Esophagus muscularis mucosa (tissue), 3 donors: ENCODE measurements around the gene NRXN3.
"Not testable (repeated sequence)": the region's sequence is repeated elsewhere in the genome, so short reads cannot be mapped to it uniquely, and the experiment has no call there.

ENCODE experiments used
- POLR2A ChIP-seq: fragments of 450-650 bp; IDR thresholded peaks from one replicate; pipeline ENCODE4 v1.6.1; 2017; ENCODE audit warnings: antibody characterized with exemption, moderate library complexity, mild to moderate bottlenecking, low read depth
- TF ChIP-seq, protein P1 (sequence below), 3 experiments: fragments of 200-600 bp in 2 of 3; fragments of 450-650 bp in 1 of 3; sonication (generic) in 2 of 3; IDR thresholded peaks; one replicate each; pipeline ENCODE4 v1.5.1; 2017 to 2019; ENCODE audit warnings: antibody characterized with exemption in 3 of 3, mild to moderate bottlenecking in 2 of 3, moderate library complexity in 1 of 3

DNA sequence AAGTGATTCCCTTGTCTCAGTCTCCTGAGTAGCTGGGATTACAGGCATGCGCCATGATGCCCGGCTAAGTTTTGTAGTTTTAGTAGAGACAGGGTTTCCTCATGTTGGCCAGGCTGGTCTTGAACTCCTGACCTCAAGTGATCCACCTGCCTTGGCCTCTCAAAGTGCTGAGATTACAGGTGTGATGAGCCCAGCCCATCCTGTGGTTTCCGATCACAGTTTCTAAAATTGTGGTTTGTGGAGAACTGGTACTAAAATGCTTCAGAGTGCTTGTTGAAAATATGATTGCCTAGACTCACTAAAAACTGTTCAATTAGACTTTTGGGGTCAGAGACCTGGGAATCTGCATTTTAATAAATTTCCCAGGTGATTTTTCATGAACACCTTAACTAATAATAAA, 267.3 kb downstream of the NRXN3 start:
- TF ChIP-seq, protein P1, sequence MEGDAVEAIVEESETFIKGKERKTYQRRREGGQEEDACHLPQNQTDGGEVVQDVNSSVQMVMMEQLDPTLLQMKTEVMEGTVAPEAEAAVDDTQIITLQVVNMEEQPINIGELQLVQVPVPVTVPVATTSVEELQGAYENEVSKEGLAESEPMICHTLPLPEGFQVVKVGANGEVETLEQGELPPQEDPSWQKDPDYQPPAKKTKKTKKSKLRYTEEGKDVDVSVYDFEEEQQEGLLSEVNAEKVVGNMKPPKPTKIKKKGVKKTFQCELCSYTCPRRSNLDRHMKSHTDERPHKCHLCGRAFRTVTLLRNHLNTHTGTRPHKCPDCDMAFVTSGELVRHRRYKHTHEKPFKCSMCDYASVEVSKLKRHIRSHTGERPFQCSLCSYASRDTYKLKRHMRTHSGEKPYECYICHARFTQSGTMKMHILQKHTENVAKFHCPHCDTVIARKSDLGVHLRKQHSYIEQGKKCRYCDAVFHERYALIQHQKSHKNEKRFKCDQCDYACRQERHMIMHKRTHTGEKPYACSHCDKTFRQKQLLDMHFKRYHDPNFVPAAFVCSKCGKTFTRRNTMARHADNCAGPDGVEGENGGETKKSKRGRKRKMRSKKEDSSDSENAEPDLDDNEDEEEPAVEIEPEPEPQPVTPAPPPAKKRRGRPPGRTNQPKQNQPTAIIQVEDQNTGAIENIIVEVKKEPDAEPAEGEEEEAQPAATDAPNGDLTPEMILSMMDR (IDR thresholded peaks at IDR 0.05) = not testable (repeated sequence)
- TF ChIP-seq POLR2A = not testable (repeated sequence)
